ENCODE results near the gene QRSL1.

DNA sequence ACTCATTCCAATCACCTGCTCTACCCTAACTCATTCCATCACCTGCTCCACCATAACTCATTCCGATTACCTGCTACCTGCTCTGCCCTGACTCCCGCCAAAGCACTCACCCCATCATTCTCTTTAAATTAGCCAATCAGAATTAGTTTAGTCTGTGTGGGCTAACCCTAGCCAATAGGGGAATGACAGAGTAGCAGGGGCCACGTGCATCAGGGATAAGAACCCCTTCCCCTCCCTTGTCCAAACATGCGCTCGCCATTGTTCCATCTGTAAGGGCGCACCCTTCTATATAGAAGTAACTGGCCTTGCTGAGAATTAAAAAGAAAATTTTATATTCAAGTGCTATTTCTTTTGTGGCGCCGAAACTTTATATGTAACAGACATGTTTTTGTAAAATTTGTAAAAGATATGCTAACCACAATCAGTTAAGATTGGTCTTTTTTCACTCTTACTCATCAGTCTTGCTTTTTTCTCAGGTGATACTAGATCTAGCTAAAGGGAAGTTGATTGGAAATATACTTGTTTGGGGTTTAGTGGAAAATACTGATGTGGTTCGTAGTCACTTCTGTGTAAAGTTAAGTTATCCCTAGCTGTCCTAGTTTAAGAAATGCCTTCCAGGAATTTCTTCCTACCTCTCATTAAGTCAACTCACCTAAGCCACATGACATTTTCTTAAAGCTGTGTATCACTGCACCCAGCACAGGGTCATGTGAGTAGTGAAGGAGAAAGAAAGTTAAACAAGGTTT, 16.5 kb upstream of the QRSL1 start:
- TF ChIP-seq, protein P1, sequence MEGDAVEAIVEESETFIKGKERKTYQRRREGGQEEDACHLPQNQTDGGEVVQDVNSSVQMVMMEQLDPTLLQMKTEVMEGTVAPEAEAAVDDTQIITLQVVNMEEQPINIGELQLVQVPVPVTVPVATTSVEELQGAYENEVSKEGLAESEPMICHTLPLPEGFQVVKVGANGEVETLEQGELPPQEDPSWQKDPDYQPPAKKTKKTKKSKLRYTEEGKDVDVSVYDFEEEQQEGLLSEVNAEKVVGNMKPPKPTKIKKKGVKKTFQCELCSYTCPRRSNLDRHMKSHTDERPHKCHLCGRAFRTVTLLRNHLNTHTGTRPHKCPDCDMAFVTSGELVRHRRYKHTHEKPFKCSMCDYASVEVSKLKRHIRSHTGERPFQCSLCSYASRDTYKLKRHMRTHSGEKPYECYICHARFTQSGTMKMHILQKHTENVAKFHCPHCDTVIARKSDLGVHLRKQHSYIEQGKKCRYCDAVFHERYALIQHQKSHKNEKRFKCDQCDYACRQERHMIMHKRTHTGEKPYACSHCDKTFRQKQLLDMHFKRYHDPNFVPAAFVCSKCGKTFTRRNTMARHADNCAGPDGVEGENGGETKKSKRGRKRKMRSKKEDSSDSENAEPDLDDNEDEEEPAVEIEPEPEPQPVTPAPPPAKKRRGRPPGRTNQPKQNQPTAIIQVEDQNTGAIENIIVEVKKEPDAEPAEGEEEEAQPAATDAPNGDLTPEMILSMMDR (IDR thresholded peaks at IDR 0.05) = no peak
- TF ChIP-seq POLR2AphosphoS5 (IDR thresholded peaks at IDR 0.05) (no peak), POLR2A (IDR thresholded peaks at IDR 0.05) (no peak), EP300 (IDR thresholded peaks at IDR 0.05) (no peak)

All from upper lobe of left lung (tissue), 4 donors.